ENCODE results near the gene DNAH3.

- TF ChIP-seq, protein P1, sequence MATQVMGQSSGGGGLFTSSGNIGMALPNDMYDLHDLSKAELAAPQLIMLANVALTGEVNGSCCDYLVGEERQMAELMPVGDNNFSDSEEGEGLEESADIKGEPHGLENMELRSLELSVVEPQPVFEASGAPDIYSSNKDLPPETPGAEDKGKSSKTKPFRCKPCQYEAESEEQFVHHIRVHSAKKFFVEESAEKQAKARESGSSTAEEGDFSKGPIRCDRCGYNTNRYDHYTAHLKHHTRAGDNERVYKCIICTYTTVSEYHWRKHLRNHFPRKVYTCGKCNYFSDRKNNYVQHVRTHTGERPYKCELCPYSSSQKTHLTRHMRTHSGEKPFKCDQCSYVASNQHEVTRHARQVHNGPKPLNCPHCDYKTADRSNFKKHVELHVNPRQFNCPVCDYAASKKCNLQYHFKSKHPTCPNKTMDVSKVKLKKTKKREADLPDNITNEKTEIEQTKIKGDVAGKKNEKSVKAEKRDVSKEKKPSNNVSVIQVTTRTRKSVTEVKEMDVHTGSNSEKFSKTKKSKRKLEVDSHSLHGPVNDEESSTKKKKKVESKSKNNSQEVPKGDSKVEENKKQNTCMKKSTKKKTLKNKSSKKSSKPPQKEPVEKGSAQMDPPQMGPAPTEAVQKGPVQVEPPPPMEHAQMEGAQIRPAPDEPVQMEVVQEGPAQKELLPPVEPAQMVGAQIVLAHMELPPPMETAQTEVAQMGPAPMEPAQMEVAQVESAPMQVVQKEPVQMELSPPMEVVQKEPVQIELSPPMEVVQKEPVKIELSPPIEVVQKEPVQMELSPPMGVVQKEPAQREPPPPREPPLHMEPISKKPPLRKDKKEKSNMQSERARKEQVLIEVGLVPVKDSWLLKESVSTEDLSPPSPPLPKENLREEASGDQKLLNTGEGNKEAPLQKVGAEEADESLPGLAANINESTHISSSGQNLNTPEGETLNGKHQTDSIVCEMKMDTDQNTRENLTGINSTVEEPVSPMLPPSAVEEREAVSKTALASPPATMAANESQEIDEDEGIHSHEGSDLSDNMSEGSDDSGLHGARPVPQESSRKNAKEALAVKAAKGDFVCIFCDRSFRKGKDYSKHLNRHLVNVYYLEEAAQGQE (IDR thresholded peaks at IDR 0.05; ENCODE audit: insufficient read depth in 1 of 2, low read depth in 2 of 2, low read length in 2 of 2), result no peak
- TF ChIP-seq TAF1 (IDR thresholded peaks at IDR 0.05; ENCODE audit: borderline replicate concordance, insufficient read depth, low read length) (no peak), SIN3A (IDR thresholded peaks at IDR 0.05; ENCODE audit: borderline replicate concordance, insufficient read depth, low read length) (no peak), POLR2AphosphoS5 (IDR thresholded peaks at IDR 0.05; ENCODE audit: low read depth, low read length) (no peak)
These were observed 53.5 kb downstream of the DNAH3 start for GRCh38 chr16:21097151-21097550.
